ENCODE results near the gene VTCN1.
"Not testable (repeated sequence)": the region's sequence is repeated elsewhere in the genome, so short reads cannot be mapped to it uniquely, and the experiment has no call there.

The VTCN1 gene

DNA sequence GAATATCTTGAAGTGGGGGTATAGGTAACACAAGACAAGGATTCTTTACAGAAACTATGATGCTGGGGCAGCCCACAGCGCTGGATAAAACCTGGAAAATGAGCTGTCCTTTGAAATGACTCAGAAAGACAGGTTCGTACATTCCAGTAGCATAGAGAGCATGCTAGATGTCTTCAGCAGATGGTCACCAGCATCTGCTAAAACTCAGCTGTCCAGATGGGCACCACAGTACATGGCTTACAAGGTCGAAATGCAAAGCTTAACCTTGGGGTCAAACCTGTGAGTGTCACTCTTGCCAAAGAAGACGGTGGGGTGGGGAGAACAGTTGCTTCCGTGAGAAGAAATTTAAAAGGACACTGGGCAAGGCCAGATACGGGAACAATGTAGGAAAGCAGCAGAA lies 47.9 kb downstream of the VTCN1 start:
- no peak for DNase-seq

DNA sequence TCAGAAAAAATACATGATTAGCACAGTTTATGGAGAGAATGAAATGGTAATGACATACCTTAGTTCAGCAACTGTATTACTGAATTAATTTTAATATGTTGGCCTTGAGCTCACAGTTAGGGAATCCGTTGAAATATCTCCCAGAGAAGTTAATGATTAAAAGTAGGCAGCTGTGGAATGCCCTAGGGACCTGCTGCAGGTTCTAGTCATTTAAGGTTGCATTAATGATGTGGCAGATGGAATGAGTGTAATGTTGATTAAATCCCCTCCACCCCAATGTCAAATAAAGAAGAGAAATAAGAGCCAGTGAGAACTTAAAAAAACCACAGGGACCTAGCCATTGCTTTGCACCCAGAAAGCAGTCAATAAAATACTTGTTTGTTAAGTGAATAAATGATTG lies 48.8 kb downstream of the VTCN1 start:
- DNase-seq: no peak

DNA sequence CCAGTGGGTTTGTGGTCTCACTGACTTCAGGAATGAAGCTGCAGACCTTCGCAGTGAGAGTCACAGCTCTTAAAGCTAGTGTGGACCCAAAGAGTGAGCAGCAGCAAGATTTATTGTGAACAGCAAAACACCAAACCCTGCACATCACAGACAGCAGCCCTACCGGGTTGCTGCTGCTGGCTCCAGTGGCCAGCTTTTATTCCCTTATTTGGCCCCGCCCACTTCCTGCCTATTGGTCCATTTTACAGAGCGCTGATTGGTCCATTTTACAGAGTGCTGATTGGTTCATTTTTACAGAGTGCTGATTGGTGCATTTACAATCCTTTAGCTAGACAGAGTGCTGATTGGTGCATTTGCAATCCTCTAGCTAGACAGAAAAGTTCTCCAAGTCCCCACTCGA lies 59.4 kb downstream of the VTCN1 start:
- not testable (repeated sequence) for DNase-seq

DNA sequence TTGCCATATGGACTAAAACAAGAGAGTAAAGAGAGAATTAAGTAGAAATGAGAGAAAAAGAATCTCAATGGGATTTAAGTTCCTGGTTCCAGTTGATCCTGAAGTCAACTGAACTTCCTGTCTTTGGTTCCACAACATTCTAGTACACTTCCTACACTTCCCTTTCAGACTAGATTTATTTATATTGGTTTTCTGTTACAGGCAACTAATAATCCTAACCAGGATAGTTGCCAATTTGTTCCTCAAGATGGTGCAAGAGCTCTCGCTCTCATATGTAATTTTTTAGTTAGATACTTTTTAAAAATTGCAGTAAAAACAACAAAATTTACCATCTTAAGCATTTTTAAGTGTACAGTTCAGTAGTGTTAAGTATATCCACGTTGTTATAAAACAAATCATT lies 60.4 kb downstream of the VTCN1 start:
- DNase-seq: no peak

DNA sequence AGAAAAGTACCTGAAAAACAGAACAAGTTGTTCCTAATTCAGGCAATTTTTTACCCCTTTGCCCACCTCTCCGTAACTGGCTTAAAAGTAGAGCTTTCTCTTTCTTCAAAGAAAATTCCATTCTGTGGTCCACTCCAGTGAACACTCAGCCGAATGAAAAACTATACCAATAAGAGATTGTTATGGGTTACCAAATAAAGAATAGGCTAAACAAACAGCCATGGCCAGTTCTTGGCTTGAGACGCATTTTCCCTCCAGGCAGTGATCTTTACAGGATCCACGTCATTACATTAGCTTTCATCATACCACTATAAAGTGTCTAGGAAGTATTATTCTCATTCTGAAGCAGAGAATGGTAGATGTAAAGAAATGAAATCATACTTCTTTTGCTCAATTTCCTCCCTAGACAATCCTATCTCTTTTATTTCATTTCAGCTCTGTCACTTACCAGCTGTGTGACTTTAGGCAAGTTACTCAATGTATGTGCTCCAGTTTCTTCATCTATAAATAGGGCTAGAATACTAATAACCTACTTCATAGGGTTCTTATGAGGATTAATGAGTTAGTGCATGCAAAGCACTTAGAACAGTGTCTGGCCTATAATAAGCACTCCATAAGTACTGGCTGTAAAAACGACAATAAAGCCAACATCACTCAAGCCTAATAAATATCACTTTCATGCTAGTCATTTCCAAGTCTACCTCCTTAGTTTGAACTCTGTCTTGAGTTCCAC lies 62.7 kb downstream of the VTCN1 start:
- no peak for DNase-seq

DNA sequence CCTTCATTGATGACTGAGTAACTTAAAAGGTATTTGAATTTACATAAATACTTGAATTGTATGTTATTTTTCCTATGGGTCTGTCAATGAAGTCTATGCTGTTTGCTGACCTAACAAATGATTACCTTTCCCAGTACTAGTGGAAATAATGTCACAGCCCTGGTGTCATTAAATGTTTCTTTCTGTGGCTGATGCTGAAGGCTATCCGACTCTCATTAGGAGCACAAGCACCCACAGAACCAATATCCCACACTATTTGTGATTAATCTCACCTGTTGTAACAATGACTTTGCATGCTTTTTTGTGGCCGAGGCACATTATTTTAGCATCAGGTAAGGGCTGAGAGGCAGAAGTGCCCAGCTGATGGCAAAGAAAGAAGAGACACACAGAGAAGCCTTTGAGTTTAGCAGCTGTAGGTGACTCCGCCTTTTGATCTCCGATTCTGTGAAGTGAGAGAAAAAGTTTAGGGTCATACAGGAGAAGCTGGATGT lies 63.3 kb downstream of the VTCN1 start:
- DNase-seq: no peak

DNA sequence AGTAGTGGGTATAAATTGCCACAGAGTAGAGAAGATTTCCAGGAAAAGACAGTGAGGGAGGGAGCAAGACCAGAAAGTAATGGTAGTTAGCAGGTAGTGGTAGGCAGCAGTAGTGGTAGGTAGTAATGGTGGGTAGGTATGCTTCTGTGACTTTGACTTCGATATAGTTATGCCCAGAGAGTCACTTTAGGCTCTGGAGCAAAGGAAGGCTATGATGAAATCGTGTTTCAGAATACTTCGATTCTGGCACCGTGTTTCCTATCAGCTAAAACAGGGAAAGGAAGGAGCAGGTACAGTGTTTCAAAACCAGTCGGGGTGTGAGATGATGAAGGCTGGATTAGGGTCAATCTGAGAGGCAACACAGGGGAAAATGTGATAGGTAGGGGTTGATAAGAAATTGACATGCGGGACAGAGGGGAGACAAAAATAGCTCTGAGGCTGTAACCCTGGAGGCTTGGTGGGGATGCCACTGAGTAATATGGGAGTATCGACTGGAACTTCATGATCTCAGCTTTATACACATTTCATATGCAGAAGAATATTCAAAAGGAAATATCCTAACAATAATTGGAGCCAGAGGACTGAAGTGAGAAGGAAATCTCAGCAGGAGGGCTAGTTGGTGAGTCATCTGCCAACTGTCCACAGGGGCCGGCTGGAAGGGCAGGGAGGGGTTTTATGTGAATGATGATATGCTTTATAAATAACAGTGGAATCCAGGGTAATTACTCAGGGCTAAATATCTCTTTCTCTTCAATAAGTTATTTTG lies 64.0 kb downstream of the VTCN1 start:
- no peak for DNase-seq

DNA sequence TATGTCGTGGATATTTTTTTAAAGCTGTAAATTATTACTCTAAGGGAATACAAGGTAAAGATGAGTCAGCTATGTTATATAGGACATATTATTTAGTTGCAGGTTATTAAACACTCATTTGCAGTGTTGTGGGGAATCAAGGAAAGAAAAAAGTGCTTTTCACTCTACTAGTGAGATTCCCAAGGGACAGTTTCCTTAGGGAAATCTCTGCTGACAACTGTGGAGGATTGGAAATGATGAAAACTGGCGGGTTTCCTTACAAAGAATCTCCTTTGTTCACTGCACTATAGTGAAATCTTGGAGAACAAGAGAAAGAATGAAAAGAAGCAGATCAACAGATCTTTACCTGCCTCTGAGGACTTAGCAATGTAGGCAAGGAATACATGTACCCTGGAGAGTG lies 64.7 kb downstream of the VTCN1 start:
- DNase-seq: no peak

DNA sequence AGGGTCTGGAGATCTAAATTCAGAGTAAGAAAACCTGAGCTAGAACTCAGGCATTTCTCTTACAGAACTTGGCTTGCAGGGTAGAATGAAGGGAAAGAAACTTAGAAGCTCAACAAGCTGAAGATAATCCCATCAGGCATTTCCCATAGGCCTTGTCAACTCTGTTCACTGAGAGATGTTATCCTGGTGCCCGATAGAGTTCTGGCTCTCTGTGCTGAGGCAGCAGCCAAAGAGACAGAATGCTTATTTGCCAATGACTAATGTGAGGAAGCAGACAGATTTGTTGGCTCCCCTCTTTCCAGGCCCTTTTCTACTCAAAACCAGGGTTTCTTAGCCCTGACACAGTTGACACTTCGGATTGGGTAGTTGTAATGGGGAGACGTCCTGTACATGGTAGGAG lies 66.9 kb downstream of the VTCN1 start:
- no peak for DNase-seq

DNA sequence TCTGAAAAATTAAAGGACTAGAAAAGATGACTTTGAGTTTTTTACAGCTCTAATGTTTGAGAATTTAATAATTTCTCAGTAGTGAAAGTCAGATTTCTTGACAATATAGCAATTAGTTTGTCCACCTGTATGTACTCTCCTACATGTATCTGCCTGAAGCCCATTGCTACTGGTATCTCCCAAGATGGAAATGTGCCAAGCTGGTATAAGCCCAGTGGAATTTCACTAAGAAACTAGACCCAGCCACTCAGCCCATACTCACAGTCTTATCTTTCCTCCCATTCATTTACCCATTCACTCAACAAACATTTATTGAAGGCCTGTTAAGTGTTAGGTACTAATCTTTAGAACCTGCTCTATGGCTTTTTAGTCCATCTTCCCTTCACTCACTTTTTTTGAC lies 67.6 kb downstream of the VTCN1 start:
- DNase-seq: no peak

DNA sequence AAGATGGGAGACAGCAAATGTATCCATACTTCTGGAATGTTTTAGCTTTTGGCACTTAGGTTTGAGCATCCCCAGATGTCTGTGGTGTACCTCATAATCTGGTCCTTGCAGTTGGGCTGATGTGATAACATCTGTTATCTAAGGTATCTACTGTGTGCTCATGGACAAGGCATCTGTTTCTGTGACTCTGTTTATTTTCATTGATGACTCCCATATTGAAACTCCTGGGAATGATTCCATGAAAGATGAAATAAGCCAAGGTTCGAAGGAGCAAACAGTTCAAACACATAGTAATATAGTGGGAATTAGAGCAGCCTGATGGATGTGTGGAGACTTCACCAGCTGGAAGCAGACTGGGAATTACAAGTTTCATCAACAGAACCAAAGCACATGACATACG lies 68.5 kb downstream of the VTCN1 start:
- no peak for DNase-seq

DNA sequence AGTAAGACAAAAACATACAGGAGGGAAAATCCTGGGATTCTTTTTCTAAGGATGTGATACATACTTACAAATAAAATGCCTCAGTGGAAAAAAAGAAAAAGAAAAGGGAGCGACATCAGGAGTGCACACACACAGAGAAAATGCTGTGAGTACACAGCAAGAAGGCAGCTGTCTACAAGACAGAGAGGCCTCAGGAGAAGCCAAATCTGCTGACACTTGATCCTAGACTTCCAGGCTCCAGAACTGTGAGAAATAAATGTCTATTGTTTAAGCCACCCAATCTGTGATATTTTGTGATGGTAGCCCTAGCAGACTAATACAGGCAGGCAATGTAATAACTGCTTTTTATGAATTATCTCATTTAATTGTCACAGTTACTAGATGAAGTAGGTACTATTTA lies 72.2 kb downstream of the VTCN1 start:
- DNase-seq: no peak

DNA sequence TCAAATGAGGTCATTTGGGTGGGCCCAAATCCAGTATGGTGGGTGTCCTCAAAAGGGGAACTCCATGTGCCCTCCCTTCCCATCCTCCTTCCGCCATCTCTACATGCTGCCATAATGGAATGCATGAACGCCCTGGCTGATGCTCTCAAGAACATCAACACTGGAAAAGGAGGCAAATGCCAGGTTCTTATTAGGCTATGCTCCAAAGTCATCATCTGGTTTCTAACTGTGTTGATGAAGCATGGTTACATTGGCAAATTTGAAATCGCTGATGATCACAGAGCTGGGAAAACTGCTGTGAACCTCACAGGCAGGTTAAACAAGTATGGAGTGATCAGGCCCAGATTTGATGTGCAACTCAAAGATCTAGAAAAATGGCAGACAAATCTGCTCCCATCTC lies 72.6 kb downstream of the VTCN1 start:
- DNase-seq: no peak

DNA sequence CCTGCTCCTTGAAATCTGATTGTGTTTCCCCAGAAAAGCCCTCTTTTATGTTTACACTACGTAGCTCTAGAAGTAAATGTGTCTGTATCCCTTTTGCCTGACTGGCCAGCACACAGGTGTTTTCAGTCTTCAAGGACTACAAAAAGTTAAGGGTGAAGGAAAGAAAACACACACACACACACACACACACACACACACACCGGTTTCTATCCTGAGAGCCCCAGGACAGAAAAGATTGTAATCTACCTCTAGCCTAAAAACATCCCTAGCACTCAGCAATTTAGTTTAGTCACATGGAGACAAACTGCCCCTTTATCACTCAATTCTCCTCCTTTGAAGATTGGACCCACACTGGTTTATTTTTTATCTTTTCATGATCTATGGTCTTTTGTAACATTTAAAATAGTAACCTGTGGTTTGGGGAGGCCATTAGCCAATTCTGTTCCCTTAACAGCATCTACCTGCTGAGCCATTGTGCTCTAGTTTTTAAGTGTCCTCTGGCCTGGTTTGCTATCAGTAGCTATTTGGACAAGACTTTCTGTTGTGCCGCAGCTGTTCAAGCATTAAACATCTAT lies 73.4 kb downstream of the VTCN1 start:
- no peak for DNase-seq

DNA sequence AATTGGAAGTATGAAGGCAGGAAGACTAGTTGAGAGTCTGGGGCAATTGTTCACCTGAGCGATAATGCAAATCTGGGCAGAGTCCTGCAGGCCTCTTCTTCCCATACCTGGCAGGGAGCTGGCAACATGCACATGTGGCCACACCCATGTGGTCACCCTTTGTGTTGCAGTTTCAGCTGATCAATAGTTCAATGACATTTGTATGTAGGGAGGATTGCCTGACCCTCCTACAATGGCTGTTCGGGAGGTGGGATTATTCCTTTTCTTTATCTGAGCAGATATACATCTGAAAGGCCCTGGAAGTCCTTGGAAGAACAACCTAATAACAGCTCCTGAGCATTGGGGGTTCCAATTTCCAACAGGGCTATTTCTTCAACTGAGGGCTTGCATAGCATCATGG lies 74.0 kb downstream of the VTCN1 start:
- DNase-seq: no peak

DNA sequence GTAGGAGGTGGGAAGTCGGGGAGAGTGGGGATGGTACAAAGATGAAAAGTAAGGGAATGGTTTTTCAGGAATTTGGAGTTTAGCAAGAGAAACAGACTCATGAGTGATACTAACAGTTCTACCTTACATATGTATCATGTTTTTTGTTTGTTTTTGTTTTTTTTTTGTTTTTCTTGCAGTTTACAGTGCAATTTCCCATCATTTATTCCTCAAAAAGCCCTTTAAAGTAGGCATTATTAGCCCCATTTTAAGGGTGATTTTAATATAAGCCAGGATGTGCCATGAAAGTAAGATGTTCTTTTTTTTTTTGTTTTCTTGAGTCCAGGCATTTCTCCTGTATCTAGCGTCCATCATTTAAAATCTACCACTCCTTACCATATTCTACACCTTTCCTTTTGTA lies 75.4 kb downstream of the VTCN1 start:
- no peak for DNase-seq

DNA sequence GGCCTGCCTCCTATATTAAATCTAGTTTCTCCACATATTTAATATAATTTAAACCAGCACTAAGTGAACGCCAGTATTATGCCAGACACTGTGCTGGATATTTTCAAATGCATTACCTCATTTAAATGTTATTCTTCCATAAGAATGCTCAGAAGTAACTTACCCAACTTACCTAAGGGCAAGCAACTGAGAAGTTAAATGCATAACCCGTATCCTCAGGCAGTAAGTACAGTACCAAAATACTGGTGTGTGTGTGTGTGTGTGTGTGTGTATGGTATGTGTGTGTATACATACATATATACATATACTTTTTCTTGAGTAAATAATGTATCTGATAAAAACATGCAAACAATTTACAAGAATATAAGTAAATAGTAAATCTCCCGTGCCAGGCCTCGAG lies 80.2 kb downstream of the VTCN1 start:
- no peak for DNase-seq

DNA sequence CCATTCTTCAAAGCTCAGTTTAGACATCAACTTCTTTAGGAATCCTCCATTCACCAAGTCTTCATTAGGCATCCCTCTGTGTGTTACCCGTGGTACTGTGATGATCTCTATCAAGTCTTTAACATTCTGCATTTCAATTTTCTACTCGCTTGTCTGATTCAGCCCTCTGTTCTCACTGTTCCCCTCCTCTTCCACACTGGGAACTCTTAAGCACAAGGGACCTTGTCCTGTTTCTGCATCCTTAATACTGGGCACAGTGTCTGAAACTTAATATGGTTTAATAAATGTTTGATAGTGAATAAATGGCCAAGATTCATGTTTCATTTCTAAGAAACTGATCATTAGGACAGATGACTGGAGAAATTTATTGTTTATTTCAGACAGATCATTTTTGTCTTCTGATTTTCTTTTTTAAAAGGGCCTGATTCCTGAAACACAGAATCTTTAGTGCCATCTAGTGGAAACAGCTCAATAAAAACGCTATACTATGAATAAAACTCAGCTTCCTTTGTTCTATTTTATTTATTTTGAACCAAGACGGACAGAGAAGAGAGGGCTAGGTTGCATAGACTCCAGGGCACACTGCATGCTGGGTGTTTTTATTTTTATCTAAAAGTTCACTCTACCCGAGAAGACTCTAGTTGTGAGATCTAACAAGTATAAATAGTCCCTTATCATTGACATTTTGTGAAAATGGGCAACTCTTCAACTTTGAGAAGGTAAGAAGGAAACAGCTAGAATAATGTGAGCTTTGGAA lies 82.2 kb downstream of the VTCN1 start:
- no peak for DNase-seq

DNA sequence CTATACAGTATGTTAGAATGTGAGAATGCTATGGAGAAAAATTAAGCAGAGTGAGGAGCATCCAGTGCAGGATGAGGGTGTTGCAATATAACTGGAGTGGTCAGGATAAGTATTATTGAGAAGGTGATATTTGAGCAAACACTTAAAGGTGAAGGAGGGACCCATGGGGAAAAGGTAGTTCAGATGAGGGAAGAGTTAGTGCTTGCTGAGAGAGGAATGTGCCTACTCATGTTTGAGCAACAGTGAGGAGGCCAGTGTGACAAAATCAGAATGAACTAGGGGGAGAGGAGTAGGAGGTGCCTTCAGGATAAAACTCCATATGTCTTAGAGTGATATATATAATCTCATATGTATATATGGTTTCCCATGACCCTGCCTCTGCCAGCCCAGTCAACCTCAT lies 82.9 kb downstream of the VTCN1 start:
- DNase-seq: no peak

DNA sequence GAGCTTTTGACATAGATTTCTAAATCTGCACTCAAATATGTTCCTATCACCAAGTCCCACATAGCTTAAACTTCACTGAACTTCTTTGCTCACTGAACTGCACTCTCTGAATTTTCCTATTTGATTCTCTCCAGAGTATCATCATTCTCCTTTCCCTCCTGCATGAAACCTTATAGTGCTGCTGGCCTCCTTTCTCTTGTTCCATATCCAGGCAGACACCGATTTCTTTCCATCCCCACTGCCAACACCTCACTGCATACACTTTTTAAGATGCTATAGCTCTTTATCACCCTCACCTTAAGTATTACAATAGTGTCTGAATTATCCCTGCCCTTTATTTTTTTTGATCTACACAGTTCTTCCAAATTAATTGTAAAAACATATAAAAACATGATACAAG lies 86.1 kb downstream of the VTCN1 start:
- DNase-seq: no peak

DNA sequence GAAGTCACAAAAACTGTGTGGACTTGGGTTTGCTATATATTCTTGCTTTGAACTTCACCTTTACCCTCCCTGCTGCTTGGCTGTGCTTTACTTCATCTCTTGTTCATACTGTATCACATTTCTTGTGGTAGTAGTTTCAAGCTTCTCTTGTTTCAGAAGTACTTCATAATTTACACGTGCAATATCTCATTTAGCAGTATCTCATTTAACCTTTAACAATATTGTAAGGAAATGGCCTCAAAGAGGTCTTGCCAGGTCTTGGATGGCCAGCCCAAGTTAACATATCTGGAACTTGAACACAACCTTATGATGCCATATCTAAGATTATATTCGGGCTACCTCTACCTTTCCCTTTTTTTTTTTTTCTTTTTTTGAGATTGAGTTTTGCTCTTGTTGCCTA lies 87.5 kb downstream of the VTCN1 start:
- DNase-seq: no peak

DNA sequence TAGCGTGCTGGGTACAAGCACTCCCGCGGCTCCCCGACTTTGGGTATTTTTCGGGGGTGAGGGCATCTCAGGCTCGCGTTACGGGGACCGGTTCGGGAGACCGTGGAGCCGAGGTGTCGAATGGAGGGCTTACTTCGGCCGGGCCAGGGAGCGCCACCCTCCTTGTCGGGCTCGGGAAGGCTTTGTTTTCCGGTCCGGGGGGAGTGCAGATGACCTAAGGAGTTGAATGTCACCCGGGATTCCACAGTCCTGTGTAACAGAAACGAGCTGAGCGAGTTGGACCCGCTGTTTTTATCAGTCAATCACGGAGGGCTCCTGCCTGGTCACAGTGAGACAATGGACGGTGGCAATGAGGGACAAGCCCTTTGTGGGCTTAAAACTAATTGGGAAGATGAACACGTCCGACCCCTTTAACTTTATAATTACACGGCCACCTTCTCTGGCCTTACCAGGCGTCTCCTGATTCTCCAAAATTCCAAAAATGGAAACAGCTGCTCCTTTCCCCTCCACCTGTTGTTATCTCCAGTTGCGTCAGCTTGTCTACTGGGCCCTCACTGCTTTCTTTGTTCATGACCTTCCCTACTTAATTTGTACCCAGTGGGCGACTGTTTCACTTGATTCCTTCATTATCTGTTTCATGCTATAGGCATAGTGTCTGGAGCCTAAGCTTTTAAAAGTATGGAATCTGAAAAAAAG lies 88.2 kb downstream of the VTCN1 start:
- DNase-seq: no peak

Measured in CD4-positive, alpha-beta T cell treated with Interferon gamma for 1 hour (primary cell).